ENCODE results near the gene CLEC3B. TPM values are rescaled to one million over a fixed set of nuclear protein-coding genes. Genes with fewer than 3 reads are reported as not detected.

The CLEC3B gene
- total and polyA plus RNA-seq, 2 donors (not counting 1 experiment from before 2014, with no cell fraction given) = 0.82 TPM; not detected in 1

- CTCF ChIA-PET = interaction anchor here (0.6 to 6.3 kb wide), 10 partner anchors 10 to 1321 kb away, joined by 3 to 77 read pairs (median 7); no protein-coding TSS in a partner anchor
- no peak overlapping the region for H3K4me2 ChIP-seq (replicated peaks; ENCODE audit: low read depth, low read length, poor library complexity, severe bottlenecking)
- TF ChIP-seq EZH2 (IDR thresholded peaks at IDR 0.05; ENCODE audit: borderline replicate concordance, insufficient read depth, low read depth, low read length, poor library complexity, severe bottlenecking) (no peak), CTCF (IDR thresholded peaks at IDR 0.05) (no peak)
- intact Hi-C loops (cut with micrococcal nuclease) = loop anchor here (5.0 kb wide), 1 partner anchor 885 kb away; no protein-coding TSS in a partner anchor
- no peak overlapping the region for H2AFZ ChIP-seq (ENCODE audit: insufficient read depth, low read depth, low read length, poor library complexity, severe bottlenecking)
- no peak overlapping the region for H3K27ac ChIP-seq (ENCODE audit: low read length in 2 of 2)
- H3K36me3 ChIP-seq (replicated peaks in 1 of 2; ENCODE audit: control extremely low read depth in 1 of 2, control insufficient read depth in 1 of 2, extremely low read depth in 1 of 2, insufficient read depth in 2 of 2, low read length in 1 of 2) = no peaks in the 10 kb centered on the region
- H3K9ac ChIP-seq (ENCODE audit: low read length) = no peak overlapping the region
- no peak for DNase-seq
- H3K79me2 ChIP-seq (ENCODE audit: control insufficient read depth, insufficient read depth, low read length) = no peaks in the 10 kb centered on the region
- POLR2A ChIA-PET = no interaction called here
- peaks cover 9% of the 10 kb centered on the region for H3K27me3 Mint-ChIP-seq
- no CpG with 5 or more reads among the region's 3 CpGs for WGBS (ENCODE audit: insufficient coverage)
- no peaks in the 10 kb centered on the region for H3K9me3 ChIP-seq (ENCODE audit: control extremely low read depth in 1 of 3, control insufficient read depth in 2 of 3, insufficient read depth in 1 of 3, low read length in 2 of 3)
- H3K4me3 ChIP-seq (ENCODE audit: control extremely low read depth in 1 of 5, extremely low read depth in 1 of 5, insufficient read depth in 1 of 5, low read depth in 2 of 5, low read length in 4 of 5) = no peak overlapping the region
- H3K4me1 ChIP-seq (ENCODE audit: control insufficient read depth in 2 of 2, insufficient read depth in 2 of 2, low read length in 2 of 2) = peaks cover 5 to 13% of the 10 kb centered on the region in 2 donors
- peaks cover 13% of the 10 kb centered on the region for H3K4me1 Mint-ChIP-seq
- H3K4me3 Mint-ChIP-seq = no peak overlapping the region
- H4K20me1 ChIP-seq (ENCODE audit: control insufficient read depth, insufficient read depth, low read length, poor library complexity, severe bottlenecking) = no peaks in the 10 kb centered on the region
- no peak for ATAC-seq (ENCODE audit: low read depth)
- H3K9me3 Mint-ChIP-seq (ENCODE audit: insufficient read depth) = no peaks in the 10 kb centered on the region
- peaks cover 0 to 7% (median 1%) of the 10 kb centered on the region in 4 experiments for H3K27me3 ChIP-seq (replicated peaks in 1 of 4; ENCODE audit: control extremely low read depth in 1 of 4, control insufficient read depth in 3 of 4, insufficient read depth in 4 of 4, low read length in 3 of 4)
- no peak overlapping the region for H3K27ac Mint-ChIP-seq
These were observed 16.1 kb downstream of the CLEC3B start for GRCh38 chr3:45042162-45042561.

GRCh38 chr3:45043728-45044299 is 17.7 kb downstream of the CLEC3B start:
- DNase-seq = no peak
- H2AFZ ChIP-seq (ENCODE audit: insufficient read depth, low read depth, low read length, poor library complexity, severe bottlenecking) = no peak overlapping the region

More at GRCh38 chr3:45043728-45044299, 17.7 kb downstream of the CLEC3B start:
- Histone ChIP-seq H3K4me1 (ENCODE audit: control insufficient read depth in 2 of 2, insufficient read depth in 2 of 2, low read length in 2 of 2) (peaks cover 5 to 13% of the 10 kb centered on the region in 2 donors), H3K36me3 (replicated peaks in 1 of 2; ENCODE audit: control extremely low read depth in 1 of 2, control insufficient read depth in 1 of 2, extremely low read depth in 1 of 2, insufficient read depth in 2 of 2, low read length in 1 of 2) (no peaks in the 10 kb centered on the region), H3K9me3 (ENCODE audit: control extremely low read depth in 1 of 3, control insufficient read depth in 2 of 3, insufficient read depth in 1 of 3, low read length in 2 of 3) (no peaks in the 10 kb centered on the region), H3K27me3 (replicated peaks in 1 of 4; ENCODE audit: control extremely low read depth in 1 of 4, control insufficient read depth in 3 of 4, insufficient read depth in 4 of 4, low read length in 3 of 4) (peaks cover 0 to 5% (median 2%) of the 10 kb centered on the region in 4 experiments), H3K27ac (ENCODE audit: low read length in 2 of 2) (no peak overlapping the region), H4K20me1 (ENCODE audit: control insufficient read depth, insufficient read depth, low read length, poor library complexity, severe bottlenecking) (no peaks in the 10 kb centered on the region), H3K4me2 (replicated peaks; ENCODE audit: low read depth, low read length, poor library complexity, severe bottlenecking) (no peak overlapping the region), H3K79me2 (ENCODE audit: control insufficient read depth, insufficient read depth, low read length) (no peaks in the 10 kb centered on the region), H3K4me3 (ENCODE audit: control extremely low read depth in 1 of 5, extremely low read depth in 1 of 5, insufficient read depth in 1 of 5, low read depth in 2 of 5, low read length in 4 of 5) (no peak overlapping the region), H3K9ac (ENCODE audit: low read length) (no peak overlapping the region)
- intact Hi-C loops (cut with micrococcal nuclease) = loop anchor here (5.0 kb wide), 1 partner anchor 883 kb away; no protein-coding TSS in a partner anchor
- H3K9me3 Mint-ChIP-seq (ENCODE audit: insufficient read depth) = no peaks in the 10 kb centered on the region
- H3K4me1 Mint-ChIP-seq = peaks cover 10% of the 10 kb centered on the region
- 80% methylated on average over 1 of the region's 2 CpGs for WGBS (ENCODE audit: insufficient coverage)
- no peak for ATAC-seq (ENCODE audit: low read depth)
- H3K27me3 Mint-ChIP-seq = peaks cover 19% of the 10 kb centered on the region
- TF ChIP-seq EZH2 (IDR thresholded peaks at IDR 0.05; ENCODE audit: borderline replicate concordance, insufficient read depth, low read depth, low read length, poor library complexity, severe bottlenecking) (no peak), CTCF (IDR thresholded peaks at IDR 0.05) (no peak)
- CTCF ChIA-PET = interaction anchor here (1.0 to 6.3 kb wide), 4 partner anchors 9 to 492 kb away, joined by 3 to 77 read pairs (median 18); no protein-coding TSS in a partner anchor
- POLR2A ChIA-PET = no interaction called here
- no peak overlapping the region for H3K27ac Mint-ChIP-seq
- H3K4me3 Mint-ChIP-seq = no peak overlapping the region

Data from B cell (primary cell).